ENCODE results near the gene NOC4L.
"Not testable (repeated sequence)": the region's sequence is repeated elsewhere in the genome, so short reads cannot be mapped to it uniquely, and the experiment has no call there.

Gene NOC4L

DNA sequence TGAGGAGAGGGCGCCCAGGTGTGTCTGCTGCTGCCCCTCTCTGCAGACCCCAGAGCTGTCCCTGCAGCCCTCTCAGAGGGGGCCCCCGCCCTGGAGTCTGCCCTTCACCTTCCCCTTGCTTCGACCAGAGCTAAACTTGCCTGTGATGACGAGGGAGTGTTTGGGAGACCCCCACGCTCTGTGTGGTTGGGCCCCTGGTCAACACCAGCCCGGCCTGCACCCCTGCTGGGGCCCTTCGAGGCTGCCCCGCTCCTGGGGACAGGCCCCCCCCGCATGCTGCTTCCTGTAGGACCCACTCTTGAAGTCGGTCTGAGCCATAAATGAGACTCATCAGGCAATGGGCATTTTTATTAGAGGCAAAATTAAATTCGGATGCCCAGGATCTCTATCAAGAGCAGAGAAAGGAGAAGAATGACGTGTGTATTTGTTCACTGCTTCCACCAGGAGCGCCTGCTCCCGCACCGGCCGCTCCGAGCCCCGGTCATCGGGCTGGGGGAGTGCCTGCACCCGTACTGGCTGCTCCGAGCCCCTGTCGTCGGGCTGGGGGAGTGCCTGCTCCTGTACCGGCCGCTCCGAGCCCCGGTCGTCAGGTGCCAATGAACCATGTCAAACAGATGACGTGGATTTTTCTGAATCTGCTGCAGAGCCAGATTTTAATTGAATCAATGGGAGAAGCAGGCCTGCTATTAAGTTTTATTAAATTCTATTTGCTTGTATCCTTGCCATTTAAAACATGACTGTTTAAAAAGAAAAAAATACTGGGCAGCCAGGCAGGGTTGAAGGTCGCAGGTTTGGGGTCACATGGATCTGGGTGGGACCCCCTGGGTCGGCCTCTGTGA is 47.7 kb downstream of the NOC4L start:
- TF ChIP-seq, protein P1, sequence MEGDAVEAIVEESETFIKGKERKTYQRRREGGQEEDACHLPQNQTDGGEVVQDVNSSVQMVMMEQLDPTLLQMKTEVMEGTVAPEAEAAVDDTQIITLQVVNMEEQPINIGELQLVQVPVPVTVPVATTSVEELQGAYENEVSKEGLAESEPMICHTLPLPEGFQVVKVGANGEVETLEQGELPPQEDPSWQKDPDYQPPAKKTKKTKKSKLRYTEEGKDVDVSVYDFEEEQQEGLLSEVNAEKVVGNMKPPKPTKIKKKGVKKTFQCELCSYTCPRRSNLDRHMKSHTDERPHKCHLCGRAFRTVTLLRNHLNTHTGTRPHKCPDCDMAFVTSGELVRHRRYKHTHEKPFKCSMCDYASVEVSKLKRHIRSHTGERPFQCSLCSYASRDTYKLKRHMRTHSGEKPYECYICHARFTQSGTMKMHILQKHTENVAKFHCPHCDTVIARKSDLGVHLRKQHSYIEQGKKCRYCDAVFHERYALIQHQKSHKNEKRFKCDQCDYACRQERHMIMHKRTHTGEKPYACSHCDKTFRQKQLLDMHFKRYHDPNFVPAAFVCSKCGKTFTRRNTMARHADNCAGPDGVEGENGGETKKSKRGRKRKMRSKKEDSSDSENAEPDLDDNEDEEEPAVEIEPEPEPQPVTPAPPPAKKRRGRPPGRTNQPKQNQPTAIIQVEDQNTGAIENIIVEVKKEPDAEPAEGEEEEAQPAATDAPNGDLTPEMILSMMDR (conservative IDR thresholded peaks at IDR 0.05) = no peak
- TF ChIP-seq ZFX (IDR thresholded peaks at IDR 0.05) = no peak
- H3K27ac ChIP-seq = no peak overlapping the region

DNA sequence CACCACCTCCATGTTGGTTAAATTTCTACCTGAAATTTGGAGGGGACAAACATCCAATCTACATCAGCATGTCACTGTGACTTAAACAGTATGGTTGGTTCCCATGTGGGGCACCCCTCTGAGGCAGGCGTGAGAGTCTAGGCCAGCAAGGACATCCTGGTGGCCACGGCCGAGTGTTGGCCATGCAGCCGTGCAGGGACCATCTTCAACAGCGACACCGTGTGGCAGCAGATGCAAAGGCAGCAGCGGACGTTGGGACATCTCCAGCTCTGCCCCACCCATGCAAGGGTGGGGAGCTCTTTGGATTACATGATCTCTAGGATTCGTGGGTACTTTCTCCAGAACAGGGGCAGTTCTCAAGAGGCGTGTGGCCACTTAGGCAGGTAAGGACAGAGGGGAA is 49.8 kb downstream of the NOC4L start:
- H3K27ac ChIP-seq = no peak overlapping the region
- TF ChIP-seq, protein P1 (conservative IDR thresholded peaks at IDR 0.05) = no peak; the same call in 1 of the 2 replicates
- no peak for TF ChIP-seq ZFX (IDR thresholded peaks at IDR 0.05)

DNA sequence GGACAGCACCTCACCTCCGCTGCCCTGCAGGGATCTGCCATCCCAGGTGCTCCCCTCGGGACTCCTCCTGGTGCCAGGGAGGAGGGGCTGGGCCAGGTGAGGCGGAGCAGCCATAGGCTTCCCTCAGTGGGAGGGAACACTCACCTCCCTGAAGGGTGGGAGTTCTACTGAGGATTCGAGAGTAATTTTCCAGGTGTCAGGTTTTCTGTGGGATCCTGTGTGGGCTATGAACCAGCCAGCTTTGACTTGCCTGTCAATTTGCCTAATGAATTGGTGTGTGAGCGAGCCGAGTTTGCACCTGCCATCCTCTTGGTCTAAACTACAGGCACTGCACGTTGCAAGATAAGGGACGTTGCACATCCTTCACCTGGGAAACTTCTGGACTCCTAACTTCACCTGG is 50.3 kb downstream of the NOC4L start:
- no peak overlapping the region for H3K27ac ChIP-seq
- TF ChIP-seq, protein P1 (conservative IDR thresholded peaks at IDR 0.05) = no peak
- TF ChIP-seq ZFX (IDR thresholded peaks at IDR 0.05) = no peak

DNA sequence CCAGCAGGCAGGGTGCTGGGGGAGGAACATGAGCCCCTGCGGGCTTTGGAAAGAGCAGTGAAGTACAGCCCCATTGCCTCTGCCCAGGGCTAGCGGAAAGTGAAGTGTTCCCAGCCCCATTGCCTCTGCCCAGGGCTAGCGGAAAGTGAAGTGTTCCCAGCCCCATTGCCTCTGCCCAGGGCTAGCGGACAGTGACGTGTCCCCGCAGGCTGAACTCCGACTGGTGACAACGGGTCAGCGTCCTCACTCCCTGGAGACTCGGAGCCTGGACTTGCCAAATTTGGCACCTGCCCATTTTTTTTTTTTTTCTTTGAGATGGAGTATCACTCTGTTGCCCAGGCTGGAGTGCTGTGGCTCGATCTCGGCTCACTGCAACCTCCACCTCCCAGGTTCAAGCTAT is 51.0 kb downstream of the NOC4L start:
- not testable (repeated sequence) for H3K27ac ChIP-seq

DNA sequence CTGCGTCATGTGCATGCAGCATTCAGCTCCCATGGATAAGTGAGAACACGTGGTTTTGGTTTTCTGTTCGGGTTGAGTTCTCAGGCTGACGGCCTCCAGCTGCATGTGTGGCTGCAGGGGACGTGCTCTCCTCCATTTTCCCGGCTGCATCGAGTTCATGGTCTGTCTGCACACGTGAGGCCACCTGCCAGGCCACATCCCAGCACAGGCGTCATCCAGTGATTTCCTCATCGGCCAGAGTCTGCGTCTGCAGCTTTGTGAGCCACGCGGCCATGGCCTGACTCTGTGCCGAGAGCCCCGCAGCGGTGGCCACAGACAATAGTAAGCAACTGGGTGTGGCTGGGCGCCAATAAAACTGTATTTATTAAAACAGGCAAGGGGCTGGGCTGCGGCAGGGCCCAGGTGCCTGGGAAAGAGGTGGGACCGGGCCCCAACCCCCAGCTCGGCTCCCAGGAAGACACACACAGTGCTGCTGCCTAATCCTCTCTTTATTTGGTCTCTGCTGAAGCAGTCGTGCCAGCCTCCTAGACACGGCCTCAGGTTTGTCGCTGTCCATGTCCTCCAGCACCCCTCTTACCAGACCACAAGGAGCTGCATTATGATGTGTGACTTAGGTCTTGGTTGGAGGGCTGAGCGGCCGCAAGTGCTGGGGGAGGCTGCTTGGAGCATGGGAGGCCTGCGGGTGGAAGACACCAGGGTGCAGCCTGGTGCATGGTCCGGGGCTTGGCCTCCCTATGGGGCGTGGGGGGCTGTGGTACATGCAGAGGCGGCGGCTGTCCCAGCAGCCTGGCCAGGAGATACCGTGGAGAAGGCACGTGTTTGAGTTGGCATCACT is 52.0 kb downstream of the NOC4L start:
- no peak overlapping the region for H3K27ac ChIP-seq
- TF ChIP-seq, protein P1 (conservative IDR thresholded peaks at IDR 0.05) = no peak
- TF ChIP-seq ZFX (IDR thresholded peaks at IDR 0.05) = no peak

DNA sequence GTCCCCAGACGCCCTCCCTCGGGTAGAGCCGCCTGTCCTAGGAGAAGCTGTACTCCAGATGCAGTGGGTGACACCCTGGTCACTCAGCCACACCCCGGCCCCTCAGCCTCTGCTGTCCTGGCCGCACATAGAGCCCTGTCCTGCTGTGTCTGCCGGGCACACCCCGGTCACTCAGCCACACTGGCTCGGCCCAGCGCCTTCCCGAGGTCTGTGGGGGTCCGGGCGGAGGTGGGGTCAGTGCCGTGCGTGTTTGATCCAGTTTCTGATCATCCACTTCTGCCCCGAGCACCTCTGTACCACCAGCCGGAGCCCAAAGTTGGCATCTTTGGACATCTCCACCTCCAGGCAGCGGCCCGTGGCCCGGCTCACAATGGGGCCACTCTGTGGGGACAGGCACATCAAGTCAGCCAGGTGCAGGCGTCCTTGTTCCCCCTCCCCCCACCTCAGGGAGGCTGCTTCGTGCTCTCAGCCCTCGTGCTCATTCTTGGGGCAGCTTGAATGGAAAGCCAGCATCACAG is 52.7 kb downstream of the NOC4L start:
- no peak for TF ChIP-seq ZFX (IDR thresholded peaks at IDR 0.05)
- TF ChIP-seq, protein P1 (conservative IDR thresholded peaks at IDR 0.05) = no peak
- no peak overlapping the region for H3K27ac ChIP-seq

DNA sequence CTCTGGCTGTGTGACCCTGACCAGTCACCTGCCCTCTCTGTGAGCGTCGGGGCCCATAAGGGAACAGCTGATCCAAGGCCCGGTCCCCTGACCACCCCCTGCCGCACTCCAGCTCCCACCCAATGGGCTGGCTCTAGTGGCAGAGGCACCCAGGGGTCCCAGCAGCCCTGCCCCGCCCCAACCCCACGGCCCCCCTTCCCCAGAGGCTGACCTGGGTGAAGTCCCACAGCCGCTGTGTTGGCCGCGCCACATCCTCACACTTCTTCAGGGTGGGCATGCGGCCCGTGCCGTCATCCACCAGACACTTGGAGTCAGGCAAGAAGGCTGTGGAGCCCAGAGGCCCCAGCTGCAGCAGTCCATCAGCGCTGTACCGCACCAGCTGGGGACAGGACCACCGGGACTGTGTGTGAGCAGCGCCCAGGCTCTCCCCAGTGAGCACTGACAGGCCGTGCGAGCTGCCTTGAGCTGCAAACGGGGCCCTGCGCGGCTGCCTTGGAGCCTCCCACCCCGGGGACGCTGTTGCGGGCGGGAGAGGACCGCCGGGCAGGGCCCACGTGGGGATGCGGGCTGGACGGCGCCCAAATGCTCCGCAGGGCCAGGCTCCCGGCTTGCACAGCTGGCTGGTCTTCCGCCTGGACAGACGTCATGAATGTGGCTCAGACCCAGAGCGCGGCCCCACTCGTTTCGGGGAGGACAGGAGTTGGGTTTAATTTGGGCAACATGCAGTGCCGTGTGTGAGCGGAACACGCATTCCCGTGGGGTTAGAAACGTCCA is 53.5 kb downstream of the NOC4L start:
- TF ChIP-seq, protein P1 (conservative IDR thresholded peaks at IDR 0.05) = no peak
- no peak for TF ChIP-seq ZFX (IDR thresholded peaks at IDR 0.05)
- H3K27ac ChIP-seq = no peak overlapping the region
